ENCODE data around the gene PYROXD2. TPM values are rescaled to one million over a fixed set of nuclear protein-coding genes. Genes with fewer than 3 reads are reported as not detected.

The PYROXD2 gene
- 10.1 and 18.7 TPM in 2 replicates for total RNA-seq

GRCh38 chr10:98414932-98415730 lies at the start of gene PYROXD2:
Gene PYROXD2 (minus strand): TSS chr10:98415182. CDS start chr10:98415135, 47 bp downstream.

GRCh38 chr10:98446661-98447221 lies 31.8 kb upstream of the PYROXD2 start, which contains the start of gene HPS1:
Gene HPS1 (minus strand): TSS chr10:98446935. CDS start chr10:98443240, 3,695 bp downstream.

Small RNA genes lying within 50 kb of the gene (small RNA-seq; reads per million reads assigned to genes)
- gene MIR4685: not detected

Other genes with a start within 250 kb of the PYROXD2 start
- 93.3 and 135 TPM in 2 replicates for gene LOXL4, start 147.0 kb downstream of the PYROXD2 start, total RNA-seq
- 66.0 and 70.7 TPM in 2 replicates for gene HPS1, start 31.8 kb upstream of the PYROXD2 start, total RNA-seq

All from hair follicle dermal papilla cell (primary cell).